Right renal cortex interstitium (tissue), 3 donors: ENCODE results near the gene BCL7A. TPM values are rescaled to one million over a fixed set of nuclear protein-coding genes. Genes with fewer than 3 reads are reported as not detected.

Experiments used
- DNase-seq, 3 donors: peaks; one replicate each; pipeline ENCODE4 v3.0.0-alpha.2; 2013; ENCODE audit warnings: low read depth in 3 of 3, low spot score in 2 of 3
- polyA plus RNA-seq, 3 donors: library from polyadenylated mRNA; unstranded; fragments of 120-200 nt; gene quantifications; one replicate each; pipeline ENCODE4 v1.2.1, GENCODE V29; 2013; ENCODE audit not compliant: insufficient read length in 3 of 3

Gene BCL7A
- polyA plus RNA-seq, 3 donors = 34.7 to 36.0 (median 35.7) TPM

- no peak for DNase-seq
These were observed 52.1 kb downstream of the BCL7A start for GRCh38 chr12:122073815-122074214.

- DNase-seq = no peak
These were observed 55.2 kb downstream of the BCL7A start for GRCh38 chr12:122076743-122077495.

- peak in 1 of 3 donors; percentile 87 for DNase-seq
These were observed 56.7 kb downstream of the BCL7A start, which contains the start of gene MLXIP for GRCh38 chr12:122078141-122079032. TSS of gene MLXIP (plus strand) at chr12:122078756. CDS start at chr12:122078854, 98 bp downstream.

- DNase-seq = no peak
These were observed 57.4 kb downstream of the BCL7A start for GRCh38 chr12:122079033-122079531.

- no peak for DNase-seq
These were observed 57.9 kb downstream of the BCL7A start for GRCh38 chr12:122079532-122080081.

- no peak for DNase-seq
These were observed 58.7 kb downstream of the BCL7A start for GRCh38 chr12:122080149-122081082.

- DNase-seq = no peak
These were observed 59.5 kb downstream of the BCL7A start for GRCh38 chr12:122081083-122081696.

- no peak for DNase-seq
These were observed 60.1 kb downstream of the BCL7A start for GRCh38 chr12:122081697-122082221.

GRCh38 chr12:122082621-122083356 is 61.1 kb downstream of the BCL7A start:
- no peak for DNase-seq

- DNase-seq = no peak
These were observed 63.2 kb downstream of the BCL7A start for GRCh38 chr12:122084857-122085405.

GRCh38 chr12:122085591-122085990 is 63.9 kb downstream of the BCL7A start:
- DNase-seq = no peak

GRCh38 chr12:122086116-122086515 is 64.4 kb downstream of the BCL7A start:
- no peak for DNase-seq

GRCh38 chr12:122086641-122087285 is 65.1 kb downstream of the BCL7A start:
- DNase-seq = no peak

GRCh38 chr12:122087431-122088178 is 65.9 kb downstream of the BCL7A start:
- no peak for DNase-seq

- no peak for DNase-seq
These were observed 66.6 kb downstream of the BCL7A start for GRCh38 chr12:122088179-122088810.

- DNase-seq = no peak
These were observed 67.4 kb downstream of the BCL7A start for GRCh38 chr12:122089077-122089476.
